Body of pancreas (tissue), 4 donors: ENCODE results near the gene NINJ1.

Source experiments
- POLR2A ChIP-seq, 3 donors: fragments of 450-650 bp; IDR thresholded peaks; one replicate each; pipeline ENCODE4 v1.6.1; 2016; ENCODE audit warnings: antibody characterized with exemption in 3 of 3, mild to moderate bottlenecking in 2 of 3
- TF ChIP-seq, protein P1 (sequence below), 7 experiments: fragments of 450-650 bp in 4 of 7; fragments of 200-600 bp in 3 of 7; sonication (generic) in 3 of 7; IDR thresholded peaks; one replicate each; pipeline ENCODE4 v1.5.1; 2016 to 2019; ENCODE audit warnings: antibody characterized with exemption in 7 of 7

DNA sequence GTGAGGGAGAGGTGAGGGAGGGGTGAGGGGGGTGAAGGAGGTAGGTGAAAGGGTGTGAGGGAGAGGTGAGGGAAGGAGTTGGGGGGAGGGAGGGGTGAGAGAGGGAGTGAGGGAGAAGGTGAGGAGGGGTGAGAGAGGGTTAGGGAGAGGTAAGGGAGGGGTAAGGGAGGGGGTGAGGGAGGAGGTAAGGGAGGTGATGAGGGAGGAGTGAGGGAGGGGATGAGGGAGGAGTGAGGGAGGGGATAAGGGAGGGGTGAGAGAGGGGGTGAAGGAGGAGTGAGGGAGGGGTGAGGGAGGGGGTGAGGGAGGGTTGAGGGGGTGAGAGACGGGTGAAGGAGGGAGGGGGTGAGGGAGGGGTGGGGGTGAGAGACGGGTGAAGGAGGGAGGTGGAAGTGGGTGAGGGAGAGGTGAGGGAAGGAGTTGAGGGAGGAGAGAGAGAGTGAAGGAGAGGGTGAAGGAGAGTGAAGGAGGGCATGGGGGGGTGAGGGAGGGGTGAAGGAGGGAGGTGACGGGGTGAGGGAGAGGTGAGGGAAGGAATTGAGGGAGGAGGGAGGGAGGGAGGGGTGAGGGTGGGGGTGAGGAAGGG is 18.5 kb downstream of the NINJ1 start:
- TF ChIP-seq, protein P1, sequence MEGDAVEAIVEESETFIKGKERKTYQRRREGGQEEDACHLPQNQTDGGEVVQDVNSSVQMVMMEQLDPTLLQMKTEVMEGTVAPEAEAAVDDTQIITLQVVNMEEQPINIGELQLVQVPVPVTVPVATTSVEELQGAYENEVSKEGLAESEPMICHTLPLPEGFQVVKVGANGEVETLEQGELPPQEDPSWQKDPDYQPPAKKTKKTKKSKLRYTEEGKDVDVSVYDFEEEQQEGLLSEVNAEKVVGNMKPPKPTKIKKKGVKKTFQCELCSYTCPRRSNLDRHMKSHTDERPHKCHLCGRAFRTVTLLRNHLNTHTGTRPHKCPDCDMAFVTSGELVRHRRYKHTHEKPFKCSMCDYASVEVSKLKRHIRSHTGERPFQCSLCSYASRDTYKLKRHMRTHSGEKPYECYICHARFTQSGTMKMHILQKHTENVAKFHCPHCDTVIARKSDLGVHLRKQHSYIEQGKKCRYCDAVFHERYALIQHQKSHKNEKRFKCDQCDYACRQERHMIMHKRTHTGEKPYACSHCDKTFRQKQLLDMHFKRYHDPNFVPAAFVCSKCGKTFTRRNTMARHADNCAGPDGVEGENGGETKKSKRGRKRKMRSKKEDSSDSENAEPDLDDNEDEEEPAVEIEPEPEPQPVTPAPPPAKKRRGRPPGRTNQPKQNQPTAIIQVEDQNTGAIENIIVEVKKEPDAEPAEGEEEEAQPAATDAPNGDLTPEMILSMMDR (IDR thresholded peaks at IDR 0.05) = no peak
- no peak for TF ChIP-seq POLR2A (IDR thresholded peaks at IDR 0.05)
